HG03280 (cell line): ENCODE results near the gene SLC12A4.

Source experiments
- ATAC-seq: cut with Tn5 transposase; IDR thresholded peaks from one replicate; pipeline ENCODE4 v1.9.1; 2021; ENCODE audit warnings: mild to moderate bottlenecking, moderate library complexity; ENCODE audit not compliant: unreplicated experiment

SLC12A4 gene

DNA sequence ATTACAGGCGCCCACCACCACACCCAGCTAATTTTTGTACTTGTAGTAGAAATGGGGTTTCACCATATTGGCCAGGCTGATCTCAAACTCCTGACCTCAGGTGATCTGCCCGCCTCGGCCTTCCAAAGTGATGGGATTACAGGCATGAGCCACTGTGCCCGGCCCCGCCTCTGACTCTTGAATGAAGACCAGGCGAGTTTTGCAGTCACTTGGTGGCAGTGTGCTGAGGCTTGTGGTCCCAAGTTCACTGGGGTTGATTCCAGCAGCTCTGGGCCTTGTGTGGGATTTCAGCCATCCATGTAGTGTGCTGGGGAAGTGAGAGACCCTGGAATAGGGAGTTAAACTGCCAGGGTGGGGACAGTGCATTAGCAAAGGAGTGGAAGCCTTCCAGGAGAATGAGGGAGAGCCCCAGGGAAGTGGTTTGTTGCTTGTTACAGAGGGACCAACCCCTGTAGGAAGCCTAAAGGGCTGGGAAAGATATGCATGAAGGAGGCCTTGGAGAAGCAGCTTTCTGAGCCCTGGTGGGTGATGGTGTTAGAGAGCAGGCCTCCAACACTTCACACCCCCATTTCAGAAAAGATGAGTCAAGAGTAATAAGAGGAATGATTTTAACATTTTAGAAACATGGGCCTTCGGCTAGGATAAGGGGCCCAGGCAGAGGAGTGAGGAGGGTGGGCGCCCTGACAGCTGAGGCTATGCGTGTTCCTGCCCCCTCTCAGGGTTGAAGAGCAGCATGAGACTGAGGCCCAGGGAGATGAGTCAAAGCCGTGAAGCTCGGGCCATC lies 60.8 kb downstream of the SLC12A4 start:
- ATAC-seq: no peak

DNA sequence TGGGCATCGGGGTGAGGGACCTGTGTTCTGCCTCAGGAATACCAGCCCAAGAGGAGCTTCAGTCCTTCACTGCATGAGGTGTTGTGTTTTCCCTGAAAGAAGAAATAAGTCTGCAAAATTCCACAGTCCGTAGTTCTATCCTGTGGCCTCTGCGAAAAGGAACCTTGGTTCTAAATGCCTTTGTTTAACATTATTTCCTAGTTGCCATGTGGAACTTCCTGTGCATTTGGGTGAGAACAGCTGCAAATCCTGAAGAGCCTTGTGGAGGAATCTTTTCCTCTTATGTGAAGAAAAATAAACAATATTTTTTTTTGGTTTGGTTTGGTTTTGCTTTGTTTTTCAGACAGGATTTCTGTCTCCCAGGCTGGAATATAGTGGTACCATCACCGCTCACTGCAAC lies 65.6 kb downstream of the SLC12A4 start:
- ATAC-seq: no peak

GRCh38 chr16:67901734-67902133 lies 66.7 kb downstream of the SLC12A4 start:
- no peak for ATAC-seq

DNA sequence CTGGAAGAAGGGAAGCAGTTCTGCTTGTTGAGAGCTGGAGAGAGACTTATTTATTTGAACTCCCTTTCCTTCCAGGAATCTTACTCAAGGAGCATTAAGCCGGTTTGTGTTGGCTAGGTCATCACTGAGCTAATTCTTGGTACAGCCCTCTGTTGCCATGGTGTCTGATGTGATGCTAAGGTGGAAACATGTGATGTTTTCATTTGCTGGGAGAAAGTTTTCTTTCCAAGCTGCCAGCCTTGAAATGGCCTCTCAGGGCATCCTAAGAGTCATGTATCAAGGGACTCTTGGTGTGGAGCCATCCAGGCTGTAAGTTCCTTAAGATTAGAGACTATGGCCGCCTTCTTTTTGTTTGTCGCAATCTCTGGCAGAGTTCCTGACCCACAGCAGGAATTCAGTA lies 71.2 kb downstream of the SLC12A4 start:
- no peak for ATAC-seq

- no peak for ATAC-seq
Observed at GRCh38 chr16:67893743-67894399, 74.6 kb downstream of the SLC12A4 start.
